ENCODE data around the gene RHBDD1.

Gene RHBDD1

DNA sequence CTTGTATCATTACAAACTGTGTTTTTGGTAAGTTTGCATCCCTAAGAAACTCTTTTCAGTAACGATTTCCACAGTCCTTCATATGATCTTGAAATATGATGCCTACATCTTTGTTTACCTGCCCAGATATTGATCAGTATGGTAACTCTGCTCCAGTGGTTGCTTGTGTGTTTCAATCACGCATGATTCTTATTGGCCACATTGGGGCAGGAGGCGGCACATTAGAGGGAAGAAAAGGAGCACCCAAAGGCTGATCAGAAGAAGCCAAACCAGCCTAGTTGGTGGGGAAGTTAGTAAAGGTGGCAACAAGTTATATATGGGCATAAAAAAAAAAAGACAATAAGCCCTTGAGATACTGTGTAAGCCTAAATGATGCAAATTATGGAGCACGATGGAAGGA lies 158.9 kb downstream of the RHBDD1 start:
- no peak for DNase-seq

- no peak for DNase-seq
Measured at GRCh38 chr2:226995625-226996041, 159.8 kb downstream of the RHBDD1 start.

GRCh38 chr2:226999661-227000060 lies 163.8 kb downstream of the RHBDD1 start:
- DNase-seq: no peak

GRCh38 chr2:227000123-227000522 lies 164.3 kb downstream of the RHBDD1 start:
- DNase-seq: no peak

- no peak for DNase-seq
Measured at GRCh38 chr2:227004482-227004881, 168.6 kb downstream of the RHBDD1 start.

DNA sequence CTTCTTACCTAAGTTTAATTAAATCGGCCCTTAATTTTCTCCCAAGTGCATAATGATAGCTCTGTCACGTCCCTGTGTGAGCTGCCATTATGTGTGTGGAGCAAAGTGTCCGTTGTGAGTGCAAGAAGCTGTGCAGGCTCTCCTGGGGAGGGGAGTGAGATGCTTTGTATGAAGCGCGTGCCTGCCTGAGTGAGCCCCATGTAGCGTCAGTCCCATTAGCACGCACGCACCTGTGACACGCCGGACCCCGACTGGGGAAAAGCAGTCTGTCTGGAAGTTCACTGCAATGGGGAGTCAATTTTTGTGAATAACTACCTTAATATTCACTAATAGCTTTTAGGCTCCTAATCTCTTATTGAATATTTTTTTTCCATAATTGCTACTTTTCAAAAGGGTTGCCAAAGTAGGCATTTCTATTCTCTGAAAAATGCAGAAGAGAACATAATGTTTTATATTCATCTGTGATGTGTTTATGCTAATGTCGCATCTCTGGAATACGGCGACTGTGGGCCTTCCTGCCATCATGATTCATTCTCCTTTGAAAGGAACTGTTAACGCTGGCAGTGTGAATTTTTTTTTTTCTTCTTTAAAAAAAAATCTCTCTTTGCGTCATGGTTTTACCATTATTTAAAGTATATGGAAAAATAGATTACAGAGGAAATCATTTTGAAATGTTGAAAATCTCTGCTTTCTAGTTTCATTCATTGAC lies 170.5 kb downstream of the RHBDD1 start:
- DNase-seq: no peak

GRCh38 chr2:227007148-227007547 lies 171.3 kb downstream of the RHBDD1 start:
- no peak for DNase-seq

DNA sequence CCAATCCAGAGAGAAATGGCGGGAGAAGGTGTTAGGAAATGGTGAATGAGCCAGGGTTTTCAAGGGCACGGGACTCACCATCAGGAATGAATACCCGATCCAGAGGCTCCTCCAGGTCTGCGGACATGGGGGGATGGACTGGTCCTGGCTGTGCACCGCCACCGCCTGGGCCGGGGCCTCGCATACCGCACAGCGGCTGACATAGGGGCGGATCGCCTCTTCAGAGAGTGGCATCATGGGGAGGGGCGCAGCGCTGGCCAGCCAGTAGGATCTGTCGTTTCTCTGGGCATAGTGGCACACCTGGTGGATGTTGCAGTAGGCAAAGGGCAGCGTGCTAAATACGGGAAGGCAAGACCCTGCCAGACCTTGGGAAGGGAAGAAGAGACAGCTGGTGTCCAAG lies 172.1 kb downstream of the RHBDD1 start:
- no peak for DNase-seq

DNA sequence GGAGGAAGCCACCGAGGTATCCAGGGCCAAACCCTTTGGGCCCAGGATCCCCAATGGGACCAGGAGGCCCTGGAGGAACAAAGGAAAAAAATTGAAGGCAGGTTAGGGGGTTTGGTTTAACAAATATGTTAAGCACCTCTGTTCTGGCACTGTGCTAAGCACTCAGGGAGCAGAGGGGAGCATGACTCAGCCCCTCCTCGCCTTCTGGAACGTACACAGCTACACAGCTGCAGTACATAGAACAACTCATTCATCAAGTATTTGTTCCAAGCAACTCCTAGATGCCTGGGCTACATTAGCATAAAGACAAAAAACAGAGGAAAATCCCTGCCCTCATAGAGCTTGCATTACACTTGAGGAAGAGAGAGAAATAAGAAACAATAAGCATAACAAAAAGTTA lies 174.6 kb downstream of the RHBDD1 start:
- no peak for DNase-seq

DNA sequence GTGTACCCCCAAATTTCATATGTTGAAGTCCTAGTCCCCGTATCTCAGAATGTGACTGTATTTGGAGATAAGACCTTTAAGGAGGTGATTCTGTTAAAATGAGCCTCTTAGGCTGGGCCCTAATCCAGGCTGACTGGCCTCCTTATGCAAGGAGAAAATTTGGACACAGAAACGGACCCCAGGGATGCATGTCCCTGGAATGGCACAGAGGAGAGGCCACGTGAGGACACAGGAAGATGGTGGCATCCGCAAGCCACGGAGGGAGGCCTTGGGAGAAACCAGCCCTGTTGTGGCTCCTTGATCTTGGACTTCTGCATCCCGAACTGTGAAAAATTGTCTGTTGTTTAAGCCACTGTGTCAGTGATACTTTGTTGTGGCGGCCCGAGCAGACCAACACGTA lies 177.5 kb downstream of the RHBDD1 start:
- DNase-seq: no peak

- DNase-seq: no peak
Measured at GRCh38 chr2:227013881-227014280, 178.0 kb downstream of the RHBDD1 start.

DNA sequence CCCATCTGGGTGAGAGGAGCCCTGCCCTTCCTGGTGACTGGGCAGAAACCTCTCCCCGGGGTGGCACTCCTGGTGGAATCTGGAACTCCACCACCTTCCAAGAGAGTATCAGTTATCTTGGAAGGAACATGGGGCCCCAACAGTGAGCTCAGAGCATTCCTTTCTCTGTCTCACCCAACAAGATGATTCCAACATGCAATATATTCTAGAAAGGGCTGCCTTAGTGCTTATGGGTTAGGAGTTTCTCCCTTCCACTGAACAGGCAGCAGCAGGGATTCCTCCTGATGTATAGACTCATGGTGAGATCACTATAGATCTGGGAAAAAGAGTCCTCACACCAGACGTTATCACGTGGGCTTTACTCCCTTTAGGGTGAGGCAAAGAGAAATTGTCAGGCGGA lies 181.0 kb downstream of the RHBDD1 start:
- no peak for DNase-seq

DNA sequence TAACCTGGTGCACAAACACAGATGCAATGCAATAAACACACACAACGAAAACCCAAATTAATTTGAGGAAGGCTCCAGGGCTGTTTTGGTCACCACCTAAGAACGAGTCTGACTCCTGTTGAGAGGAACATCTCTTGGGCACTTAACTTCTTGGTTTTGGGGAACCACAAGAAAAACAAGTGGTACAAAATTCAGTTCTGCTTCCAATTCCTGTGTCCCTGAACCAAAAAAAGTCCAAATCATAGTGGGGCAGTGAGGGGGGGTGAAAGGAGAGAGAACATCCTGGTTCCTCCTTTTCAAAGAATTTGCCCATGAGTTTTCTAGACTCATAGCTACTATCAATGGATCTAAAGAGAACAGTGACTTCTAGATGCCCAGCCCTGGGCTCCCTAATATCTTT lies 184.6 kb downstream of the RHBDD1 start:
- no peak for DNase-seq

DNA sequence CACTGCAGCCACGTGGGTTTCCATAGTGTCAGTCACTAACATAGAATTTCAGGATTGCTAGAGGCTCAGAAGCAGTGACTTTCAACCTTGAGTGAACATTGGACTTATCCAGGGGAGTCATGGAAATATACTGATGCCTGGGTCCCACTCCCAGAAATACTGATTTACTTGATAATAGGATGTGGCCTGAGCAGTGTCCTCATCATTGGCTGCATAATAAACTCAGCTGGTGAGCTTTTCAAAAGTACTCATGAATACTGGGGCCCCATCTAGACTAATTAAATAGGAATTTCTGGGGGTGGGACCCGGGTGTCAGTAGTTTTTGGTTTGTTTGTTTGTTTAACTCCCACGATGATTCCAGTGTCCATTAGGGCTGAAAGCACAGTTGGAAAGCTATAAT lies 186.8 kb downstream of the RHBDD1 start:
- DNase-seq: no peak

DNA sequence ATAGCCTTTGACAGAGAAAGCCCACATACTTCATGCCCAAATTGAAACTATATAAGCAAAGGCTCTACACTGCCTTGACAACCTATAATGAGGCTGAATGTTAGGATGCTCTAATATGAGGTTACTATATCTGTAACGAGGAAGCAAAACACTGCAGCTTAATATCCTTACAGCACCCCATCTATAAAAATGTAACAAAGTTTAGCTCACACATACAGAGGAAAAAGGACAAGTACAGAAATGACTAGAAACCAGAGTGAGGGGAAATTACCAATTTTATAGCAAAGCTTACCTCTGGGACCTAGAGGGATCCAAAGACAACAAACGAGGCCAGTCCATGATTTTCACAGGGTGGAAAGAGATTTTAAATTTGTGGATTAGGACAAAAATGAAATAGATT lies 189.7 kb downstream of the RHBDD1 start:
- no peak for DNase-seq

- no peak for DNase-seq
Measured at GRCh38 chr2:227029426-227030105, 193.7 kb downstream of the RHBDD1 start.

DNA sequence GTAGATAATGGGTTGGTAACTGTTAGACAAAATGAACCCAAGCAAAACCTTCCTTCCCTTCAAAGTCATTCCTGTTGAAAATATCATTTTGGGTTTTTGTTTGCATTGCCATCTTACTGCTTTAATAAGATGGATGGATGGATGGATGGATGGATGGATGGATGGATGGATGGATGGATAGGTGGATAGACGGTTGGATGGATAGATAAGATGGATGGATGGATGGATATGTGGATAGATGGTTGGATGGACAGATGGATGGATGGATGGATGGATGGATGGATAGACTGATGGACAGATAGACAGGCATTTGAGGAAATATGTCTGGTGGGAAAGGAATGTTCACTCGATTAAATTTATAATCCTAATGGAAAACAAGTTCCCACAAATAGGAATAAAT lies 194.9 kb downstream of the RHBDD1 start:
- no peak for DNase-seq

GRCh38 chr2:227031379-227031778 lies 195.5 kb downstream of the RHBDD1 start:
- DNase-seq: no peak

DNA sequence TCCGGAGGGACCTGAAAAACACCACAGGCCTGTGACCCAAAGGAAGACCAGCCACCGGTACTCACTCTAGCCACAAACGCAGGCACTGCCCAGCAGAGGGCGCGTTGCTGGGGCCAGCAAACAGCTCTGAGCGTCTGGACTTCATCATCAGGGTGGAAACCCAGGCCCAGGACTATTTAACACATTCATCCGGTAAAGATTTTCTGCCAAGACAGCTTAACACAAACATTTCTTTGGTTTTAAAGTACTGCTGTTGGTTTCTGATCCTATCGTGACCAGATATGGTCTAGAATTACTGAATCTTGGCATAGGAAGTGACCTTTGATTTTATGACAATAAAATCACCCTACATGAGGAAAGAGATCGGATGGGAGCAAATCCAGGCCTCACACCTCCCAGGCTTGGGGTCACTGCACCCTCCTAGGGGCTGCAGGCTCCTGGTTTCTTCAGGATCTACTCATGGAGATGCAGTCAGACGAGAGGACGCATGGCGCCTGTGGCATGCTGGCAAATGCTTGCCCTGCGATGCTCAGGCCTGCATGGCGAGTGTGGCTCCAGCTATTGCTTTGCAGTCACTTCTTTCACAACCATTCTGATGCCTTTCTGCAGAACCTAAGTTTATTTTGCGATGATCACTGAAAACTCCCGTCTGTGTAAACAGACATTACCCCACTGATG lies 197.8 kb downstream of the RHBDD1 start:
- no peak for DNase-seq

GRCh38 chr2:227035711-227036367 lies 200.0 kb downstream of the RHBDD1 start:
- no peak for DNase-seq

DNA sequence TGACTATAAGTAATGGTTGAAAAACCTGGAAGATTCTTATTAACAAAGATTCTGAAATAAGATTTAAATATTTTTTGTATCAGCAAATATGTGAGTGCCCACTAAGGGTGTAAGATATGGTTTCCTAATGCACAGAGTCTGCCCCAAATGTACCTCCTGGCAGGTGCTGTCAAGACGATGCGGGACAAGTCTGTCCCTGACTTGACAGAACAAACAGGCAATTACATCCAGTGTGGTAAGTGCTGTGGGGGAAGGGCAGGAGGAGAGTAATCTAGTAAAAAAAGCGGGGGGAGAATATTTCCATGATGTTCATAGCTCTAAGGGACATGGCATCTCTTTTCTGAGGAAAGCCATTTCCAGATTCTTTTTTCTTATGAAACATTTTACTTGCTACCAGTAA lies 200.7 kb downstream of the RHBDD1 start:
- no peak for DNase-seq

DNA sequence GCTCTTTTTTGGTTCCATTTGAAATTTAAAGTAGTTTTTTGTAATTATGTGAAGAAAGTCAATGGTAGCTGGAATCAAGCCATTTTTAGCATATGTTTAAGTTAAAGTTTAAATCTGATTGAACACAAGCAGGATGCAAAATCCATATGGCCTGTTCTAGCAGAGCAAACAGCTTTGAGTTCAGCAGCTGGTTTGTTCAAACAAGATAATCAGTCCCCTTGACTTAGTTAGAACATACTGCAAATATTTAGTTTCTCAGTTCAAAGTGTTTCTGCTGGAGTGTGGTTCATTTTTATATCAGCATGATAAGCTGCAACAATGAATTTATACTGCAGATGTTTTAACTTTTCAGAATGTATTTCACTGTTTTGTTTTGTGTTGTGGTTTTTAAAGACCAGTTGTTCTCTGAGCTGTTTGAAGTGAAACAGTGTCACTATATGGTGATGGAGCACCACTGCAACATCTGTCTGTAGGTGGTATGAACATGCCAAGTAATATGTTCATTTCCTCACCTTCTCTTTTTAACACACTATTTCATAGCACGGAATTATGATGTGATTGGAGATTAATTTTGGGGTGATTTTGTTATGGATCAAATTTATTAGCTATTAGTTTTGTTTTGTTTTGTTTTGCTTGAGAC lies 202.8 kb downstream of the RHBDD1 start:
- DNase-seq: no peak

- no peak for DNase-seq
Measured at GRCh38 chr2:227043981-227044380, 208.1 kb downstream of the RHBDD1 start.
